Skeletal muscle tissue (tissue), 4 donors: ENCODE results near the gene LRATD1. TPM values are rescaled to one million over a fixed set of nuclear protein-coding genes. Genes with fewer than 3 reads are reported as not detected.

Experiments
- H3K27ac ChIP-seq: one replicate; pipeline ENCODE4 v1.7.0; 2013; ENCODE audit warnings: mild to moderate bottlenecking, low read depth, low read length, inconsistent platforms
- H3K27me3 ChIP-seq, 3 donors: one replicate each; pipeline ENCODE4 v1.7.0; 2013; ENCODE audit warnings: low read length in 3 of 3; ENCODE audit not compliant: control insufficient read depth in 3 of 3, insufficient read depth in 3 of 3
- H3K36me3 ChIP-seq, 3 donors: one replicate each; pipeline ENCODE4 v1.7.0; 2013; ENCODE audit warnings: low read length in 3 of 3; ENCODE audit not compliant: control insufficient read depth in 3 of 3, insufficient read depth in 3 of 3
- H3K4me1 ChIP-seq, 3 donors: one replicate each; pipeline ENCODE4 v1.7.0; 2013; ENCODE audit warnings: low read length in 3 of 3, mild to moderate bottlenecking in 3 of 3; ENCODE audit not compliant: control insufficient read depth in 3 of 3, insufficient read depth in 3 of 3
- H3K4me3 ChIP-seq, 3 donors: one replicate each; pipeline ENCODE4 v1.7.0; 2013; ENCODE audit warnings: low read length in 3 of 3
- H3K9ac ChIP-seq, 3 donors: one replicate each; pipeline ENCODE4 v1.7.0; 2013; ENCODE audit warnings: low read length in 3 of 3, mild to moderate bottlenecking in 3 of 3, moderate library complexity in 2 of 3, low read depth in 1 of 3
- H3K9me3 ChIP-seq, 3 donors: one replicate each; pipeline ENCODE4 v1.7.0; 2013; ENCODE audit warnings: low read length in 3 of 3; ENCODE audit not compliant: control insufficient read depth in 3 of 3
- total RNA-seq: library from RNA; depleted of rRNA; stranded (reverse); fragments of >200 nt; gene quantifications from one replicate; pipeline ENCODE4 v1.2.3, GENCODE V29; 2014
- donor health status: Osteomylitis.

LRATD1 gene
- total RNA-seq, 1 donor from 2014 or later: 5.2 TPM

- H3K36me3 ChIP-seq: no peaks in the 10 kb centered on the region
- no peaks in the 10 kb centered on the region for H3K9me3 ChIP-seq
- H3K9ac ChIP-seq: no peak overlapping the region
- no peaks in the 10 kb centered on the region for H3K4me1 ChIP-seq
- H3K4me3 ChIP-seq: no peak overlapping the region
- no peak overlapping the region for H3K27ac ChIP-seq
- H3K27me3 ChIP-seq: no peaks in the 10 kb centered on the region
Measured at GRCh38 chr2:14681608-14682007, 49.1 kb downstream of the LRATD1 start.
